GM18870 (cell line): Measurements from ENCODE around the gene CPTP.
A peak's percentile ranks its signal among the peaks of the same experiment; 100 is the strongest.
"Not testable (repeated sequence)": the region's sequence is repeated elsewhere in the genome, so short reads cannot be mapped to it uniquely, and the experiment has no call there.

ENCODE experiments used
- ATAC-seq: cut with Tn5 transposase; IDR thresholded peaks from one replicate; pipeline ENCODE4 v1.9.1; 2021; ENCODE audit warnings: moderate library complexity; ENCODE audit not compliant: unreplicated experiment

Gene CPTP

GRCh38 chr1:1305300-1306069, 19.1 kb upstream of the CPTP start:
- no peak for ATAC-seq

- ATAC-seq = no peak
Observed at GRCh38 chr1:1306070-1306660, 18.4 kb upstream of the CPTP start.

- no peak for ATAC-seq
Observed at GRCh38 chr1:1306661-1307260, 17.8 kb upstream of the CPTP start.

GRCh38 chr1:1307261-1307922, 17.2 kb upstream of the CPTP start:
- no peak for ATAC-seq

GRCh38 chr1:1307923-1308755, 16.5 kb upstream of the CPTP start, which contains the start of the genes ACAP3 and PUSL1:
TSS of gene ACAP3 (minus strand) at chr1:1307930. CDS start at chr1:1307815, 115 bp downstream.
TSS of gene PUSL1 (plus strand) at chr1:1308597. CDS start at chr1:1308644, 47 bp downstream.
- ATAC-seq = peak; percentile 35

- peak; percentile 7 for ATAC-seq
Observed at GRCh38 chr1:1308756-1309250, 15.8 kb upstream of the CPTP start.

- no peak for ATAC-seq
Observed at GRCh38 chr1:1309251-1310108, 15.1 kb upstream of the CPTP start.

- ATAC-seq = no peak
Observed at GRCh38 chr1:1310109-1310385, 14.6 kb upstream of the CPTP start.

GRCh38 chr1:1310476-1311053, 14.0 kb upstream of the CPTP start:
- no peak for ATAC-seq

GRCh38 chr1:1311107-1312104, 13.2 kb upstream of the CPTP start:
- ATAC-seq = no peak

- no peak for ATAC-seq
Observed at GRCh38 chr1:1312450-1313314, 11.9 kb upstream of the CPTP start.

- no peak for ATAC-seq
Observed at GRCh38 chr1:1313500-1314236, 10.9 kb upstream of the CPTP start.

- no peak for ATAC-seq
Observed at GRCh38 chr1:1314237-1314586, 10.4 kb upstream of the CPTP start.

- no peak for ATAC-seq
Observed at GRCh38 chr1:1314678-1315335, 9.8 kb upstream of the CPTP start.

- ATAC-seq = no peak
Observed at GRCh38 chr1:1315435-1315954, 9.1 kb upstream of the CPTP start.

GRCh38 chr1:1316199-1316598, 8.4 kb upstream of the CPTP start:
- not testable (repeated sequence) for ATAC-seq
